Activated B cell treated with CpG ODN at 0.5 μM for 24 hours (primary cell): ENCODE data around the gene S100A4. TPM values are rescaled to one million over a fixed set of nuclear protein-coding genes. Genes with fewer than 3 reads are reported as not detected.
"Not testable (repeated sequence)": the region's sequence is repeated elsewhere in the genome, so short reads cannot be mapped to it uniquely, and the experiment has no call there.

ENCODE experiments used
- ATAC-seq: fragments of 200-7000 bp; cut with Tn5 transposase; one replicate; pipeline ENCODE4 v1.10.0; 2021; ENCODE audit warnings: low read depth, mild to moderate bottlenecking, moderate library complexity
- CTCF ChIA-PET: fragments of 350-600 bp; sonication (Branson Sonifier 250); formaldehyde crosslinking; loops from one replicate; lab custom pipeline; 2021; ENCODE audit warnings: antibody characterized with exemption; lab: Charles Lee
- POLR2A ChIA-PET: fragments of 350-600 bp; sonication (Branson Sonifier 250); formaldehyde crosslinking; loops from one replicate; lab custom pipeline; 2021; ENCODE audit warnings: antibody characterized with exemption; lab: Charles Lee
- DNase-seq: peaks from one replicate; pipeline ENCODE4 v3.0.0; 2022
- H3K27ac Mint-ChIP-seq: one replicate; pipeline ENCODE4 v1.8.0; 2020; ENCODE audit warnings: mixed read lengths
- H3K27me3 Mint-ChIP-seq: one replicate; pipeline ENCODE4 v1.8.0; 2021; ENCODE audit warnings: mixed read lengths
- H3K36me3 Mint-ChIP-seq: one replicate; pipeline ENCODE4 v1.8.0; 2021; ENCODE audit warnings: low read depth, mixed read lengths
- H3K4me1 Mint-ChIP-seq: one replicate; pipeline ENCODE4 v1.8.0; 2021; ENCODE audit warnings: mixed read lengths
- H3K4me3 Mint-ChIP-seq: one replicate; pipeline ENCODE4 v1.8.0; 2020; ENCODE audit warnings: mild to moderate bottlenecking, mixed read lengths
- H3K9me3 Mint-ChIP-seq: one replicate; pipeline ENCODE4 v1.8.0; 2020; ENCODE audit warnings: mixed read lengths
- CTCF ChIP-seq: fragments of 200-600 bp; IDR thresholded peaks from one replicate; pipeline ENCODE4 v1.8.0; 2022; ENCODE audit warnings: antibody characterized with exemption, mild to moderate bottlenecking
- intact Hi-C: fragments of 100-400 bp; cut with micrococcal nuclease; formaldehyde crosslinking; loops from one replicate; pipeline ENCODE4 v1.15.1; 2024
- total RNA-seq: library from RNA; stranded (reverse); gene quantifications from 2 replicates; pipeline ENCODE4 v1.2.3, GENCODE V29; 2022

Gene S100A4
- total RNA-seq, 1 donor from 2014 or later = 315 TPM

GRCh38 chr1:153520818-153521476 is 24.7 kb downstream of the S100A4 start:
- H3K36me3 Mint-ChIP-seq = no peaks in the 10 kb centered on the region
- no peak overlapping the region for H3K27ac Mint-ChIP-seq
- intact Hi-C loops = no loop called here
- H3K27me3 Mint-ChIP-seq = peaks cover 4% of the 10 kb centered on the region
- H3K4me1 Mint-ChIP-seq = peaks cover 3% of the 10 kb centered on the region
- TF ChIP-seq CTCF = no peak
- ChIA-PET POLR2A (interaction anchor here (0.7 to 1.3 kb wide), 2 partner anchors 45 to 60 kb away, joined by 3 to 4 read pairs; no protein-coding TSS in a partner anchor), CTCF (interaction anchor here (1.3 to 2.1 kb wide), 4 partner anchors 12 to 51 kb away, joined by 3 to 9 read pairs (median 4); no protein-coding TSS in a partner anchor)
- H3K4me3 Mint-ChIP-seq = no peak overlapping the region
- DNase-seq (no peak), ATAC-seq (no peak)
- no peaks in the 10 kb centered on the region for H3K9me3 Mint-ChIP-seq

GRCh38 chr1:153520137-153520691 is 25.4 kb downstream of the S100A4 start:
- POLR2A ChIA-PET = interaction anchor here (1.3 kb wide), 1 partner anchor 61 kb away, joined by 4 read pairs; no protein-coding TSS in a partner anchor
- ATAC-seq, H3K27ac Mint-ChIP-seq: not testable (repeated sequence)

GRCh38 chr1:153519242-153519641 is 26.4 kb downstream of the S100A4 start:
- Mint-ChIP-seq H3K4me3 (no peak overlapping the region), H3K27ac (no peak overlapping the region), H3K9me3 (no peaks in the 10 kb centered on the region), H3K4me1 (peaks cover 3% of the 10 kb centered on the region), H3K27me3 (peaks cover 4% of the 10 kb centered on the region), H3K36me3 (no peaks in the 10 kb centered on the region)
- DNase-seq (no peak), ATAC-seq (no peak)
- intact Hi-C loops = loop anchor here (10.0 kb wide), 1 partner anchor 256 kb away; the partner anchor contains the start of gene SLC27A3
- no peak for TF ChIP-seq CTCF
- POLR2A ChIA-PET = no interaction called here
- CTCF ChIA-PET = interaction anchor here (1.1 to 1.3 kb wide), 2 partner anchors 9 to 49 kb away, joined by 3 to 5 read pairs; no protein-coding TSS in a partner anchor

More at GRCh38 chr1:153520137-153520691, 25.4 kb downstream of the S100A4 start:
- CTCF ChIA-PET = interaction anchor here (1.1 to 2.1 kb wide), 6 partner anchors 10 to 52 kb away, joined by 3 to 9 read pairs (median 4); no protein-coding TSS in a partner anchor
- H3K4me3 Mint-ChIP-seq, DNase-seq, H3K9me3 Mint-ChIP-seq, H3K36me3 Mint-ChIP-seq, intact Hi-C loops, H3K27me3 Mint-ChIP-seq, H3K4me1 Mint-ChIP-seq: not testable (repeated sequence)

- Mint-ChIP-seq H3K4me3 (no peak overlapping the region), H3K27me3 (peaks cover 4% of the 10 kb centered on the region), H3K36me3 (no peaks in the 10 kb centered on the region), H3K4me1 (peaks cover 7% of the 10 kb centered on the region), H3K27ac (no peak overlapping the region), H3K9me3 (no peaks in the 10 kb centered on the region)
- ChIA-PET CTCF (interaction anchor here (1.2 to 3.3 kb wide), 2 partner anchors 53 to 56 kb away, joined by 4 to 11 read pairs; no protein-coding TSS in a partner anchor), POLR2A (interaction anchor here (0.7 to 1.1 kb wide), 2 partner anchors 118 to 475 kb away, joined by 3 to 4 read pairs; partner anchors contain the start of genes CHTOP and RPS27)
- TF ChIP-seq CTCF = no peak
- DNase-seq = no peak
- intact Hi-C loops = loop anchor here (10.0 kb wide), 1 partner anchor 259 kb away; the partner anchor contains the start of gene SLC27A3
- ATAC-seq = no peak
These were observed 29.9 kb downstream of the S100A4 start for GRCh38 chr1:153515504-153516394.

- no peak for ATAC-seq
- Mint-ChIP-seq H3K4me3 (no peak overlapping the region), H3K36me3 (no peaks in the 10 kb centered on the region), H3K4me1 (peaks cover 7% of the 10 kb centered on the region), H3K9me3 (no peaks in the 10 kb centered on the region), H3K27ac (no peak overlapping the region), H3K27me3 (no peaks in the 10 kb centered on the region)
- POLR2A ChIA-PET = no interaction called here
- DNase-seq = no peak
- intact Hi-C loops = loop anchor here (10.0 kb wide), 1 partner anchor 261 kb away; the partner anchor contains the start of gene SLC27A3
- CTCF ChIA-PET = interaction anchor here (0.9 to 3.3 kb wide), 3 partner anchors 32 to 55 kb away, joined by 3 to 11 read pairs (median 4); partner anchors contain the start of gene S100A4
- no peak for TF ChIP-seq CTCF
These were observed 31.9 kb downstream of the S100A4 start for GRCh38 chr1:153513666-153514065.
